Body of pancreas (tissue), 4 donors: ENCODE data around the gene AADACL3. TPM values are rescaled to one million over a fixed set of nuclear protein-coding genes. Genes with fewer than 3 reads are reported as not detected.
"Not testable (repeated sequence)": the region's sequence is repeated elsewhere in the genome, so short reads cannot be mapped to it uniquely, and the experiment has no call there.

Experiments
- ATAC-seq: fragments of 150-250 bp; one replicate; pipeline ENCODE4 v1.9.1; 2016
- DNase-seq, 4 donors: peaks; one replicate each; pipeline ENCODE4 v3.0.0-alpha.2; 2019
- H3K27ac ChIP-seq, 4 donors: fragments of 200-600 bp; sonication (generic); 1 replicate in 3 of 4; 2 replicates in 1 of 4; pipeline versions ENCODE4 v1.5.1 to v1.6.1; 2016 to 2019; ENCODE audit warnings: mild to moderate bottlenecking in 1 of 4, mixed read lengths in 1 of 4, moderate library complexity in 1 of 4
- H3K27me3 ChIP-seq, 2 donors: fragments of 200-600 bp; sonication (generic); one replicate each; pipeline ENCODE4 v1.6.0; 2016; ENCODE audit warnings: mild to moderate bottlenecking in 1 of 2
- H3K36me3 ChIP-seq, 2 donors: fragments of 200-600 bp; sonication (generic); replicated peaks in 1 of 2; 2 replicates each; pipeline ENCODE4 v1.5.1; 2016; ENCODE audit warnings: low read depth in 2 of 2; ENCODE audit not compliant: insufficient read depth in 1 of 2
- H3K4me1 ChIP-seq: fragments of 200-600 bp; sonication (generic); one replicate; pipeline ENCODE4 v1.6.0; 2016
- H3K4me3 ChIP-seq, 2 donors: fragments of 200-600 bp; sonication (generic); 1 replicate in 1 of 2; 2 replicates in 1 of 2; pipeline ENCODE4 v1.5.1; 2016 to 2019
- H3K9me3 ChIP-seq, 3 donors: fragments of 200-600 bp; sonication (generic); 1 replicate in 2 of 3; 2 replicates in 1 of 3; pipeline ENCODE4 v1.5.1; 2016
- POLR2A ChIP-seq, 3 donors: fragments of 450-650 bp; IDR thresholded peaks; one replicate each; pipeline ENCODE4 v1.6.1; 2016; ENCODE audit warnings: antibody characterized with exemption in 3 of 3, mild to moderate bottlenecking in 2 of 3
- WGBS, 2 donors: methylation state at CpG; one replicate each; pipeline ENCODE4 v1.1.5; 2017; 5-methylcytosine and 5-hydroxymethylcytosine counted together
- intact Hi-C: fragments of 100-400 bp; cut with DNase I; formaldehyde crosslinking; loops from one replicate; pipeline ENCODE4 v1.15.1; 2023
- total RNA-seq, 2 donors: library from RNA; depleted of rRNA; stranded (reverse); fragments of >200 nt; gene quantifications; one replicate each; pipeline ENCODE4 v1.1.0, GENCODE V29; 2016
- TF ChIP-seq, protein P1 (sequence below), 7 experiments: fragments of 450-650 bp in 4 of 7; fragments of 200-600 bp in 3 of 7; sonication (generic) in 3 of 7; IDR thresholded peaks; one replicate each; pipeline ENCODE4 v1.5.1; 2016 to 2019; ENCODE audit warnings: antibody characterized with exemption in 7 of 7

The AADACL3 gene
- total RNA-seq, 2 donors from 2014 or later, result not detected

DNA sequence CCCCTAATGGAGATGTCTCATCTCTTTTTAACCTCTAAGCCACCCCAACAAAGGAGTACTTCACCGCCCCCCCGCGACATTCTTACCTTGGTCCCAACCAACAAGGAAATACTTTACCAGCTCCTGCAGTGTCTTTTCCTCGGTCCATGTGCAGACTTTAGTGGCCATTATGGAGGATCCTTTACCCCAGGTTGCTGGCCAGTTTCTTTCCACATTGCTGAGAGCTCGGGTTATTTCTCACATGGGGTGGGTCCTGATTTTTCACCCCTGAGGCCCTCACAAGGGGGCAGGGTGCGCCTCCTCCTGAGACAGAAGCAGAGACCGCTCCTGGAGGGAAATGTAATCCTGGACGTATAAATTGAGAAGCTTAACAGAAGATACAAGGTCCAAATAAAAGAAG, 3.0 kb upstream of the AADACL3 start:
- H3K9me3 ChIP-seq, result no peaks in the 10 kb centered on the region
- H3K36me3 ChIP-seq, result no peaks in the 10 kb centered on the region
- intact Hi-C loops, result no loop called here
- H3K4me1 ChIP-seq, result no peaks in the 10 kb centered on the region
- no peak for ATAC-seq
- H3K4me3 ChIP-seq, result no peak overlapping the region
- TF ChIP-seq POLR2A (IDR thresholded peaks at IDR 0.05), result no peak
- TF ChIP-seq, protein P1, sequence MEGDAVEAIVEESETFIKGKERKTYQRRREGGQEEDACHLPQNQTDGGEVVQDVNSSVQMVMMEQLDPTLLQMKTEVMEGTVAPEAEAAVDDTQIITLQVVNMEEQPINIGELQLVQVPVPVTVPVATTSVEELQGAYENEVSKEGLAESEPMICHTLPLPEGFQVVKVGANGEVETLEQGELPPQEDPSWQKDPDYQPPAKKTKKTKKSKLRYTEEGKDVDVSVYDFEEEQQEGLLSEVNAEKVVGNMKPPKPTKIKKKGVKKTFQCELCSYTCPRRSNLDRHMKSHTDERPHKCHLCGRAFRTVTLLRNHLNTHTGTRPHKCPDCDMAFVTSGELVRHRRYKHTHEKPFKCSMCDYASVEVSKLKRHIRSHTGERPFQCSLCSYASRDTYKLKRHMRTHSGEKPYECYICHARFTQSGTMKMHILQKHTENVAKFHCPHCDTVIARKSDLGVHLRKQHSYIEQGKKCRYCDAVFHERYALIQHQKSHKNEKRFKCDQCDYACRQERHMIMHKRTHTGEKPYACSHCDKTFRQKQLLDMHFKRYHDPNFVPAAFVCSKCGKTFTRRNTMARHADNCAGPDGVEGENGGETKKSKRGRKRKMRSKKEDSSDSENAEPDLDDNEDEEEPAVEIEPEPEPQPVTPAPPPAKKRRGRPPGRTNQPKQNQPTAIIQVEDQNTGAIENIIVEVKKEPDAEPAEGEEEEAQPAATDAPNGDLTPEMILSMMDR (IDR thresholded peaks at IDR 0.05), result no peak
- no peak overlapping the region for H3K27ac ChIP-seq
- WGBS, 2 donors, result 65 to 80% methylated on average over 8 of the region's 8 CpGs
- DNase-seq, result no peak
- no peaks in the 10 kb centered on the region for H3K27me3 ChIP-seq

DNA sequence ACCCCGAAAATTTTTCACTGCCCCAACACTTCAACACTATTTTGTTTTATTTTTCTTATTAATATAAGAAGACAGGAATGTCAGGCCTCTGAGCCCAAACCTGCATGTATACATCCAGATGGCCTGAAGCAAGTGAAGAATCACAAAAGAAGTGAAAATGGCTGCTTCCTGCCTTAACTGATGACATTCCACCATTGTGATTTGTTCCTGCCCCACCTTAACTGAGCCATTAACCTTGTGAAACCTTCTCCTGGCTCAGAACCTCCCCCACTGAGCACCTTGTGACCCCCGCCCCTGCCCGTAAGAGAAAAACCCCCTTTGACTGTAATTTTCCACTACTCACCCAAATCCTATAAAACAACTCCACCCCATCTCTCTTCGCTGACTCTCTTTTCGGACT, 2.3 kb upstream of the AADACL3 start:
- H3K27ac ChIP-seq, H3K4me1 ChIP-seq, H3K36me3 ChIP-seq, H3K4me3 ChIP-seq, intact Hi-C loops, H3K9me3 ChIP-seq, H3K27me3 ChIP-seq, DNase-seq, ATAC-seq: not testable (repeated sequence)
- 71 to 83% methylated on average over 5 of the region's 5 CpGs for WGBS, 2 donors

DNA sequence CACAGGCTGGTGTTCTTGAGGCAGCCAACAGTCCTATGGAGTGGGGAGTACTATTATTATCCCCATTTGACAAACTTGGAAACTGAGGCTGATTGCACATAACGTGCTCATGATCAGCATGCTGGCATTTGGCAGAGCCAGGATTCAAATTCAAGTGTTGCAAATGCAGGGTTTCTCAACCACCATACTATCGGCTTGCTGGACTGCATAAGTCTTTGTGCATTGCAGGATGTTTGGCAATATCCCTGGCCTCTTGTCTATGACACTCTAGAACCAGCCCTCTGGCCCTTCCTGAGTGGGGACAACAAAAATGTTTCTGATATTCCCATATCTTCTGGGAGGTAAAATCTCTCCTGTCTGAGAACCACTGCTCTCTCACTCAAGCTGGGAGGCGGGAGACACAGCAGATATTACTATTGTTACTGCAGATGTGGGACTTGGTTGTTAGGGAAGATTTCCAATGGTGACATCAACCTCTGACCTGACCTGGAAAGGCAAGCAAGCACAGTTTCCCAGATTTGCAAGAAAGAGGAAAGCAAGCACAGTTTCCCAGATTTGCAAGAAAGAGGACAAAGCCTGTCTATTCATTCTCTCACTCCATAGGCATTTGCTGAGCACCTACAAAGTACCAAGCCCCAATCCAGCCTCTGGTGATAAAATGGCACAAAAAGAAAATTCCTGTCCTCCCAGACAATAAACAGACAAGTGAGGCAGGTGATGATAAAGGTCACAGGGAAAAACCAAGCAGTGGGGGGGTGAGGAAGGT, 1.0 kb upstream of the AADACL3 start:
- H3K27ac ChIP-seq, result no peak overlapping the region
- DNase-seq (no peak), ATAC-seq (no peak)
- no peaks in the 10 kb centered on the region for H3K36me3 ChIP-seq
- WGBS, 2 donors, result 63 to 70% methylated on average over 3 of the region's 3 CpGs
- H3K27me3 ChIP-seq, result no peaks in the 10 kb centered on the region
- H3K9me3 ChIP-seq, result no peaks in the 10 kb centered on the region
- no peak overlapping the region for H3K4me3 ChIP-seq
- no peaks in the 10 kb centered on the region for H3K4me1 ChIP-seq
- intact Hi-C loops, result no loop called here
- TF ChIP-seq, protein P1 (IDR thresholded peaks at IDR 0.05), result no peak
- no peak for TF ChIP-seq POLR2A (IDR thresholded peaks at IDR 0.05)

DNA sequence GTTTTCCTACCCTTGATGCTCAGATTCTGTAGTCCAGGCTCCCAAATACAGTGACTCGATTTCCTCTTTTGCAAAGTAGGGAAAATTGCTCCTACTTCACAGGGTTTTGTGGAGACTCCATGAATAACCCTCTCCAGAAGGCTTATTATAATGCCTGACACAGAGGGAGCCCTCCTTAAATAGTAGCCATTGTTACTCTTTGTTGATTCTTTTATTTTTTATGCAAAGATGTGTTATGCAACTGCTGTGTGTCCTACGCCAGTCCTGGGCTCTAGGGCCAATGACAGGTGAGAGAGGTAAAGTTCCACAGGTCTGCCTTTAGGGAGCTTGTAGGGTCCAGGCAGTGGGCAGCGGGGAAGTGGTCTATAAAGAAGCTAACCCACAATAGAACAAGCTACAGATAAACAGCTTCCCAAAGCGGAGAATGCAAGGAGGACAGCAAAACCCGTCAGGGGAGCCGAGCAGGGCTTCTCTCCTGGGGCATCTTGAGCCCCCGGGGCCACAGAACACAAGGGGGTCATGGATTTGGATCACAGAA, 1.5 kb downstream of the AADACL3 start:
- no peak for ATAC-seq
- H3K4me3 ChIP-seq, result no peak overlapping the region
- WGBS, 2 donors, result 81 to 87% methylated on average over 7 of the region's 7 CpGs
- H3K9me3 ChIP-seq, result no peaks in the 10 kb centered on the region
- no peaks in the 10 kb centered on the region for H3K36me3 ChIP-seq
- intact Hi-C loops, result no loop called here
- DNase-seq, result no peak
- H3K27me3 ChIP-seq, result no peaks in the 10 kb centered on the region
- no peak for TF ChIP-seq POLR2A (IDR thresholded peaks at IDR 0.05)
- TF ChIP-seq, protein P1 (IDR thresholded peaks at IDR 0.05), result no peak
- H3K4me1 ChIP-seq, result no peaks in the 10 kb centered on the region
- H3K27ac ChIP-seq, result no peak overlapping the region

DNA sequence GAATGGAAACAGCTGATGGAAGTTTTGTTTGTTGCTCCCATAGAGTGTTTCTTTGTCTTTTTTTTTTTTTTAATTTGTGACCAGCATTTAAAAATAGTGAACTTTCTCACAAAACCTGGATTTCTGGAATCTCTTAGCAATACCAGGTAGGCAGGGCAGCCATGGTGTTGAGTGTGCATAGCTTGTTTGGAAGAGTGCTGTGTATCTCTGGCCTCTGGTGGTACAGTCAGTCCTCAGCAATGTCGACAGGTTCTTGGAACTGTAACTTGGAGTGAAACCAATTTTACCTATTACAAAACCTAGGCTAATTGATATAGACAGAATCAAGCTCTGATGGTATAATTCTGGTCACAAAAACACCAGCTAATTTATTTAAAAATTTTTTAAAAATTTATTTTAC, 6.7 kb downstream of the AADACL3 start:
- no peak overlapping the region for H3K4me3 ChIP-seq
- TF ChIP-seq POLR2A (IDR thresholded peaks at IDR 0.05), result no peak
- TF ChIP-seq, protein P1 (IDR thresholded peaks at IDR 0.05), result no peak
- DNase-seq, result no peak
- no peak overlapping the region for H3K27ac ChIP-seq
- H3K27me3 ChIP-seq, result no peaks in the 10 kb centered on the region
- no peak for ATAC-seq
- 13 to 27% methylated on average over 1 of the region's 1 CpG for WGBS, 2 donors
- no peaks in the 10 kb centered on the region for H3K9me3 ChIP-seq
- intact Hi-C loops, result no loop called here
- H3K36me3 ChIP-seq, result no peaks in the 10 kb centered on the region
- H3K4me1 ChIP-seq, result no peaks in the 10 kb centered on the region
